22Rv1 (cell line): Measurements from ENCODE around the gene GOLM1.

Experiments
- H3K27ac ChIP-seq: fragments of 450-650 bp; 2 replicates; pipeline ENCODE4 v1.5.1; 2017
- ZFX ChIP-seq: fragments of 450-650 bp; IDR thresholded peaks from 2 replicates; pipeline ENCODE4 v1.6.1; 2017; ENCODE audit warnings: antibody characterized with exemption, borderline replicate concordance
- TF ChIP-seq, protein P1 (sequence below): fragments of 450-650 bp; IDR thresholded peaks from 2 replicates; pipeline ENCODE4 v1.5.1; 2017; ENCODE audit warnings: mild to moderate bottlenecking

GOLM1 gene

DNA sequence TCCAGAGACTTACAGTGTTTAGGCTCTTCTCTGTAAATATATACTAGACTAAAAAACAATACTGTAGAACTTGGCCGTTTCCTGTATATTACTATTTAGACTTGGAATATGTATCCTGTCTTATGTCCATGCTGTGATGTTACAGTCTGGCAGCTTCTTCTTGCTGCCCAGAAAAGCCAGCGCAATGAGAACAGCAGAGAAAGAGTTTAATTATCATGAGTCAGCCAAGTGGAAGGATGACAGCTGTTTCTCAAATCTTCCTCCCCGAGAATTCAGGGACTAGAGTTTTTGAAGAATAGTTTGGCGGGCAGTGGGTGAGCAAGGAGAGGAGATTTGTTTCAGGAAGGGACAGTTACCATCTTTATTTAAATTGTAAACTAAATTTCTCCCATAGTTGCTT lies 120.9 kb downstream of the GOLM1 start:
- TF ChIP-seq ZFX: no peak
- TF ChIP-seq, protein P1, sequence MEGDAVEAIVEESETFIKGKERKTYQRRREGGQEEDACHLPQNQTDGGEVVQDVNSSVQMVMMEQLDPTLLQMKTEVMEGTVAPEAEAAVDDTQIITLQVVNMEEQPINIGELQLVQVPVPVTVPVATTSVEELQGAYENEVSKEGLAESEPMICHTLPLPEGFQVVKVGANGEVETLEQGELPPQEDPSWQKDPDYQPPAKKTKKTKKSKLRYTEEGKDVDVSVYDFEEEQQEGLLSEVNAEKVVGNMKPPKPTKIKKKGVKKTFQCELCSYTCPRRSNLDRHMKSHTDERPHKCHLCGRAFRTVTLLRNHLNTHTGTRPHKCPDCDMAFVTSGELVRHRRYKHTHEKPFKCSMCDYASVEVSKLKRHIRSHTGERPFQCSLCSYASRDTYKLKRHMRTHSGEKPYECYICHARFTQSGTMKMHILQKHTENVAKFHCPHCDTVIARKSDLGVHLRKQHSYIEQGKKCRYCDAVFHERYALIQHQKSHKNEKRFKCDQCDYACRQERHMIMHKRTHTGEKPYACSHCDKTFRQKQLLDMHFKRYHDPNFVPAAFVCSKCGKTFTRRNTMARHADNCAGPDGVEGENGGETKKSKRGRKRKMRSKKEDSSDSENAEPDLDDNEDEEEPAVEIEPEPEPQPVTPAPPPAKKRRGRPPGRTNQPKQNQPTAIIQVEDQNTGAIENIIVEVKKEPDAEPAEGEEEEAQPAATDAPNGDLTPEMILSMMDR: no peak

More for the DNA sequence above, 120.9 kb downstream of the GOLM1 start:
- no peak overlapping the region for H3K27ac ChIP-seq
